NCI-H1694 (cell line): ENCODE results near the gene CEP41.

Experiments used
- DNase-seq: peaks from one replicate; lab custom pipeline; 2025; lab: John Stamatoyannopoulos, UW

CEP41 gene

DNA sequence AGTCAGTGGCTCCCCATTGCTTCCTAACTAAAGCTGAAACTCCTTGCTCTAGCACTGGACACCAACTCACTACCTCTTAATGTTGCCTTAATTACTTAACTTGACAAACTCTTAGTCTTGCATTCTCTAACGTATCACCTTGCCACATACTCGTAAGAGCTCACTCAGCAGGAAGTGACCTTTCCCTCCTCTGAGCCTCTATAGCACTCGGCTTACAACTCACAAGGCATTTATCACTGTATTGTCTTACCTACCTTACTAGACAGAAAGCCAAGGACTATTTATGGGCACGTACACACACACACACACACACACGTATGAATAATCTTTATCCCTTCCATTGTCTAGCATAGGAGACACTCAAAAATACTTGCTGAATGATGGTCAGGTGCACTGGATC, 21.2 kb downstream of the CEP41 start:
- no peak for DNase-seq

DNA sequence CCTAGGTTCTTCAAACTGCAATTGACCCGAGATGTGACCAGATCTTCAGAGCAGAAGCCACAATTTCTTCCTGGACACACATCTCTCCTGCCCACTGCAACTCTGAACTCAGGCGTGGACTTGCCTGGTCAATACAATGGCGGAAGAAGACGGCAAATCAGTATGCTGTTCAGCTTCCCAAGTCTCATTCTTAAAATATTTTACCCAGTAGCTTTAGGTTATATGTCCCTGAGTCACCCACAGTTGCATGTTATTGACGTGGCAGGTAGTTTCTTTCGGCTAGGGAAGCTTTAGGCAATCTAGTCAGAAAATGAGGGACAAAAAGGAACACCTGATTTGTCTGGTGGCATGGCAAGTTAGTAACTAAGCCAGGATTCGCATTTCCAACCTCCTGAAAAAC, 22.5 kb downstream of the CEP41 start:
- no peak for DNase-seq

- no peak for DNase-seq
Observed at GRCh38 chr7:130417213-130417612, 23.6 kb downstream of the CEP41 start.

DNA sequence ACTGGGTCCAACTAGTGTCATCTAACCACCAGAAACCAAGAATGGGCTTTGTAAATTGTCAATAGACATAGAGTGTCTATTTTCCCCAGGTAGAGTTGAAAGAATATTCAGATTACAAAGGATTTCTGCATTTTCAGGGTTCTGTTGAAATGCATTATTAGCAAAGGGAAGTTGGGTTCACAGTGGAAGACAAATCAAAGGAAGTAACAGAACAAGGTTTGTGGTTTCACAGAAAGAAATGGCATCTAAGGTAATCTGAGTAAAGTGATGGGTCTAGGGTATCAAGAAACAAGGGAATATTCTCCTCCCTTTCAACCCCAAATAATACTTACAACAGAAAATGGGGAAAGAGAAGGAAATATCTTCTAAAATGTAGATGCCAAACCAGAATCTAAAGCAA, 25.8 kb downstream of the CEP41 start:
- DNase-seq: no peak

DNA sequence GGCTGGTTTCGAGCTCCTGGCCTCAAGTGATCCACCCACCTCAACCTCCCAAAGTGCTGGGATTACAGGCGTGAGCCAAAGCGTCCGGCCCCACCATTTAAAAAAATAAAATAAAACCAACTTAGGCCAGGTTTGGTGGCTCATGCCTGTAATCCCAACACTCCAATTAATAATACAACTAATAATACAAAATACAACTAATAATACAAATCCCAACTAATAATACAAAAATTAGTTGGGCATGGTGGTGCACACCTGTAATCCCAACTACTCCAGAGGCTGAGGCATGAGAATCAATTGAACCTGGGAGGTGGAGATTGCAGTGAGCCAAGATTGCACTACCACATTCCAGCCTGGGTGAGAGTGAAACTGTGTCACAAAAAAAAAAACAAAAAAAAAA, 27.6 kb downstream of the CEP41 start:
- no peak for DNase-seq

DNA sequence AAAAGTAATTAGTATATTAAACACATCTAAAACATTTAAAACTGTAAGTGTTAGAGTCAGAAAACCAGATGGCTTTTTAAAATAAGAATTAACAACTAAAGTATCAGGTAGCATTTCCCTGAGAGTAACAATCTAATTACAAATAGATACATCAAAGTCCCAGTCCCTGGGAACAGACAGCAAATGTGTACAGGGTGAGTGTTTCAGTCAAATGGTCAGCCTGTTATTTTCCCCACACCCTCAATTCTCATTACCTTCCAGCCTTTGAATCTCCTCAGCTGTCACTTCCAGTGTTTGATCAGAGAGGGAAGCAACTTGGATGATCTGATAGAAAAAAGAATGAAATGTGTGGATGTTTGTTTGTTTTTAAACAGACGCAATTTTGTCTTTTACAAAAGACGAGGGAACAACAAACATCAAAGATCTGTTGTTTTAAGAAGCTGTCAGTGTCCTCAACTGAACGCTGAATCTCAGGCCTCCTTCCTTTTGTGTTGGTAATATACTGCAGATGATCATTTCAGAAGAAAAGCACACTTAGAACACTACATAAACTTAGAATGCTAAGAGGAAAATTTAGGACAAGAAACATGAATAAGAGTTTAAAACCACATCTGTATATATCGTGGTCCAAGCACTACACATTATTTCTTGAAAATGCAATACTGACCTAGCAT, 29.8 kb downstream of the CEP41 start:
- DNase-seq: no peak

- no peak for DNase-seq
Observed at GRCh38 chr7:130409712-130410072, 31.1 kb downstream of the CEP41 start.

- no peak for DNase-seq
Observed at GRCh38 chr7:130409067-130409711, 31.6 kb downstream of the CEP41 start.

DNA sequence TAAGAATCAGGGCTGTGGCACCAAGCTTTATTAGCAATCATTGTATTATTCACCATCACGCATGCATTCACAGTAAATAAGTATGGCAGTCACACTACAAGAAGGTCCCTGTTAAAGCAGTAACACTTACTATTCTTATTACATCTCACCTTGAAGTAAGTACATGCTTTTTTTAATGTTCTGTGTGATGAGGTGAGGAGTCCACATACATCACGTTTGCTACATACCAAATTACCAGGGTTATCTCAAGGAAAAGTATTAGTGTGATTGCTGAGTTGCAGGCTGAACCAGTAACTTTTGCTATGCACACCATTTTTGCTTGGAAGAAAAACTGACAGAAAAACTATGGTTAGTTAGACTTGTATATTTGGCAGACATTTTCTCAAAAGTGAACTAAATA, 35.8 kb downstream of the CEP41 start:
- DNase-seq: no peak

- no peak for DNase-seq
Observed at GRCh38 chr7:130401578-130401977, 39.2 kb downstream of the CEP41 start.

DNA sequence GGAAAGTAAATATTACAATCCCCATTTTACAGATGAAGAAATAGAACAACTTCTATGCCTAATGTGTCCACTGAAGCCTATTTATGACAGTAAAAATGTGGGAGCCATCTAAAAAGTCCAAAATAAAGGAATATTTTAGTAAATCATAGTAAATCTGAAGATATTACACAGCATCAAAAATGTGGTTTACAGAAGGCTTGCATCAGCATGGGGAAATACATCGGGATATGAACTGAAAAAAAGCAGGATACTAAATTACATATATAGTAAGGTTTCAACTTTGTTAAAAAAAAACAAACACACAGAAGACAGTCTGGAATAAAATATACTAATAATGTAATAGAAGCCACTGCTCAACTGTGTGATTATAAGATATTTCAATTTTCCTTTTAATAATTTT, 39.7 kb downstream of the CEP41 start:
- no peak for DNase-seq

- no peak for DNase-seq
Observed at GRCh38 chr7:130400120-130400572, 40.7 kb downstream of the CEP41 start.

DNA sequence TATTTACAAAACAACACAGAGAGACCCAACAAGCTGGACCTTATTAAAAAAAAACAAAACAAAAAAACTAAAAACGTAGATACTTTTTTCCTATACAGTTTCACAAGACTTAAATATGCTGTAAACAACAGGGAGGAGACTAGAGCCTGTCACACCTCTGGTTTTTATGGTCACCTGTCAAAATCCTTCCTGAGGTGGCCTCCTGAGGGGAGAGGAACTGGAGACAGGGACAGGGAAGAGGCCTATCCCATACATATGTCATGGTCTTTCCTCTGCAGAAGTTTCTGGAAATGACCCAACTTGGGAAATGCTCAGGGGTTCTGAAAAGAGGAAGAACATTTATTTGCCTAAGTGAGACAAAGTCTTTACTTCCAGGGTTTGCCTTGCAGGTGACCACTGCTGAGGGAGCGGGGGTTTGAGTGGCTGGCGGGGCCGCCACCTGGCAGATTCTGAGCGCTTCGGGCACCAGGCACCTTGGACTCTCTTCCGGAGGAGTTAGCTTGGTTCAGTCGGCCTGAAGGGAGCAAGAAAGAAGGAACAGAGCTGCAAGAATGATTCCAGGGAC, 42.2 kb downstream of the CEP41 start:
- no peak for DNase-seq

DNA sequence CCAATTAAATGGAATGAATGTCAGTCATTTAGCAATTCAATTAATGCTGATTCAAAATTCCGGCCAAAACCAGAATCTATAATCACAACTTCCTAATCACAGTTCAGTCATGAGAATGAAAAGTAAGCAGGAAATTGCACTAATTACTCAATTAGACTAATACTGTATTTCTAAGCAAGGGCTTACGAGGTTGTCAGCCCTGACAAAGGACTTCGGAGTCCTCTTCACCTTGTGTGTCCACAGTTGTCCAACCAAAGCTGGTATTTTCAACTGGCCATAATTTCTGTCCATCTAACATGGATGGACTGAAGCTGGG, 43.1 kb downstream of the CEP41 start:
- no peak for DNase-seq

GRCh38 chr7:130397051-130397757, 43.6 kb downstream of the CEP41 start:
- no peak for DNase-seq

GRCh38 chr7:130396109-130396508, 44.7 kb downstream of the CEP41 start:
- DNase-seq: no peak

GRCh38 chr7:130395421-130395820, 45.4 kb downstream of the CEP41 start:
- no peak for DNase-seq

- DNase-seq: no peak
Observed at GRCh38 chr7:130394421-130395195, 46.2 kb downstream of the CEP41 start.

DNA sequence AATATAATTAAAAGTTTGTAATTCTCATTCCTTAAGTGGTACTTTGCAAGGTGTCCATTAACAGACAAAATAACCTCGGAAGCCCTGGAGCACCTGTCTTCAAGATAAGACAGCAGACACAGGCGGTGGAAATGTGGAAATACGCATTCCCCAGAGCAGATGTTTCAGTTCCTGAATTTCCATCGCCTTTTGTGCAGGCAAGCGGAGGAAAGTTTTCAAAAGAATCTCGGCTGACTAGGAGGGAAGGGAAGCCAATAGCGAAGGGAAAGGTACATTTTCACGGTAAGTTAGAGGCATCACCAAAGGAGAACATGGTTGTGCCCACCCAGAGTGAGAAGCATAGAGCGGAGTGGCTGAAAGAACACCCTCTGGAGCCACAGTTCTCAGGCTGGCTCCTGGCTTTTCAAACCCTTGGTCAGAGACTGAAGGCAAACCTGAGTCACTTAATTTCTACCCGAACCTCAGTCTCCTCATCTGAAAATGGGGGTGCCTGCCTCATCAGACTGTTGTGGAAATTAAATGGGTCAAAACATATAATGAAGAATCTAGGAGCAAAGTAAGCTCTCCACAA, 46.9 kb downstream of the CEP41 start:
- no peak for DNase-seq

- no peak for DNase-seq
Observed at GRCh38 chr7:130393101-130393561, 47.7 kb downstream of the CEP41 start.

GRCh38 chr7:130390486-130390885, 50.3 kb downstream of the CEP41 start:
- DNase-seq: no peak

DNA sequence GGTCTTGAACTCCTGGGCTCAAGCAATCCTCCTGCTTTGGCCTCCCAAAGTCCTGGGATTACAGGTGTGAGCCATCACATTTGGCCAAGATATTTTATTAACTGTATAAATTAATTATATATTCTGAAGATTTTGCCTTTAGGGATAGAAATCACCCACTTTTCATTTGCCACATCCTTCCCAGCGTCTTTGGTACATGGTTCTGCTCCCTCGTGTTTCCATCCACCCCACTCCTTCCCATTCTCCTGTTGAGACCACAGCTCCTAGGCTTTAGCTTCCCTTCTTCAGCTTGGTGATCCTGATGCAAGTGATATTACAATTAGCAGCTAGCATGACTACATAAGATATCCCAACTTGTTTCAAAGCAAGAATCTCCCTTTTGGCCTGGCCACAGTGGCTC, 52.1 kb downstream of the CEP41 start:
- no peak for DNase-seq
